Liver (tissue), 3 donors: ENCODE data around the gene RAI1.

Experiments
- ATF3 ChIP-seq: IDR thresholded peaks from 2 replicates; pipeline ENCODE4 v1.6.1; 2016; ENCODE audit warnings: antibody characterized with exemption
- CTCF ChIP-seq: fragments of 150-350 bp; IDR thresholded peaks from 2 replicates; pipeline ENCODE4 v1.5.1; 2017; ENCODE audit warnings: improper control_type of control experiment, low read depth, low read length; ENCODE audit not compliant: missing input control
- FOXA1 ChIP-seq: IDR thresholded peaks from 2 replicates; pipeline ENCODE4 v1.6.1; 2016; ENCODE audit warnings: antibody characterized with exemption
- GABPA ChIP-seq, 2 donors: IDR thresholded peaks in 1 of 2; conservative IDR thresholded peaks in 1 of 2; 2 replicates each; pipeline ENCODE4 v1.6.1; 2016; ENCODE audit warnings: antibody characterized with exemption in 2 of 2, mild to moderate bottlenecking in 1 of 2, moderate library complexity in 1 of 2
- MAX ChIP-seq: IDR thresholded peaks from 2 replicates; pipeline ENCODE4 v1.6.1; 2016; ENCODE audit warnings: antibody characterized with exemption
- RAD21 ChIP-seq, 2 donors: IDR thresholded peaks; 2 replicates each; pipeline ENCODE4 v1.6.1; 2016; ENCODE audit warnings: antibody characterized with exemption in 2 of 2, mild to moderate bottlenecking in 2 of 2
- REST ChIP-seq: IDR thresholded peaks from 2 replicates; pipeline ENCODE4 v1.6.1; 2016; ENCODE audit warnings: antibody characterized with exemption, mild to moderate bottlenecking
- SP1 ChIP-seq: IDR thresholded peaks from 2 replicates; pipeline ENCODE4 v1.6.1; 2018; ENCODE audit warnings: antibody characterized with exemption, mild to moderate bottlenecking
- YY1 ChIP-seq: IDR thresholded peaks from 2 replicates; pipeline ENCODE4 v1.6.1; 2016; ENCODE audit warnings: antibody characterized with exemption, mild to moderate bottlenecking
- donor health status: healthy.
- donor health status: healthy.

- TF ChIP-seq YY1 (no peak), CTCF (no peak), RAD21 (IDR thresholded peaks at IDR 0.05) (no peak), REST (no peak), MAX (no peak), SP1 (no peak), ATF3 (no peak), FOXA1 (no peak), GABPA (IDR thresholded peaks at IDR 0.05 in 1 of 2, conservative IDR thresholded peaks at IDR 0.05 in 1 of 2) (no peak)
Measured at GRCh38 chr17:17663160-17664063, 17.8 kb upstream of the RAI1 start.
